HG02943 (cell line): ENCODE measurements around the gene USH1C.

Experiments
- ATAC-seq: cut with Tn5 transposase; IDR thresholded peaks from one replicate; pipeline ENCODE4 v1.9.1; 2021; ENCODE audit warnings: mild to moderate bottlenecking, low read depth, moderate library complexity; ENCODE audit not compliant: unreplicated experiment

USH1C gene

DNA sequence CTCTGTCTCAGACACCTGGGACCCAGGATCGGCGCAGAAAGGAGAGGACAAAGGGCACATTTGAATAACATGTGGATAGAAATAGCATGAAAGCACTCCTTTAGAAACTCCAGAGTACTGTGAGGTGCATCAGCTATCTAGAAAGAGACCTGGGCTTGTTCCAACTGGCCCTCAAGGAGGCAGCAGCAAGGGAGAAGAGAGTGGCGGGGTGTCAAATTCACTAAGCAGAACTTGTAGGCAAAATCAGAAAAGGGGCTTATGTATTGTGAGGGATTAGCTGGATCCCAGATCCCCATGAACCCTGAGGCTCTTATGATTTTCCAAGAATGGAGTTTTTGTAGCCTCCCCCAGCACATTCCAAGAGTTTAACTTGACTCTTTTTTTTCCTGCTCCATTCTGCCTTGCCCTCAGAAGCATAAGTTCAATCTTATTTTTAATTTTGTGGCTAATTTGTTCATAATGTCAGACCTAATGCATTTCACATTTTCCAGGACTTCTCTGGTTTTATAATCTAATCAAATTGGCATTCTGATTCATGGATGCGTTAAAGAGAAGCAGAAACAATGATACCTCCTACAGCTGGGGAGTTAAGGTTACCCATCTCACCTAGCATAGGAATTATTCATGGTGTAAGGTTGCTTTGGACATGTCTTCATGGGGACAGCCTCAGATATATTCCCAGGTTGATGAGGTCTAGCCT, 33.6 kb downstream of the USH1C start:
- ATAC-seq: no peak

DNA sequence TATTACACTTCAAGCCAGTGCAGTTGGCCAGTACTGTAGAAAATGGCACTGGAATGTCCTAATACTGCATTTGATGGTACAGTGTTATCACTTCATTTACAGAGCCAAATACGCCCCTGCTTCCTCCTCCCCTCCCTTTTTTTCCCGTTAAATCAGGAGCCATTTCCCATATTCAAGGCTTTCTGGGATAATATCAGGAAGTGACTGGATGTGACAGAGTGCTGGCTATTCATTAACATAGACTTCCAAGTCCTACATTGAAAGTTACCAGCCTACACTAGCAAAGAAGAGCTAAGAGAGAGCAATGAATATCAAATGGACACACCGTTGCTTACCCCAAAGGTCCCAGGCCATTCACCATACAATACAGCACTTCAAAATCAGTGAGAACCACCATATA, 35.4 kb downstream of the USH1C start:
- no peak for ATAC-seq

DNA sequence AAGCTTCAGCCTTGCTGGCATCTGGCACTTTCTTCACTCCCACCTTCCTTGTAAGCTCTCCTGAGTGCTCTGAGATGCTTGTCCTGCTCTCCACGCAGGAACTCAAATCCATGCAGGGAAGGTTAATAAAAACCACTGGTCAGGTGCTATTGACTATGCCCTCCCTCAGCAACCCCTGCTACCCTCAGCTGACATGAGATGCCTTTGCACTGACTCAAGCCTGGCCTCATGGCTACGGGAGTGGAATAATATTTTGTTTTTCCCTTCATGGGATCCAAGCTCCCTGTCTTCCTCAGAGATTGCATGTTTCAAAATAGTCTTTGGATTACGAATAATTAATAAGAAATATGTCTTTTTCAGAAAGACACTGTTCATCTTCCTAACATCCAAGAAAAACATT, 35.9 kb downstream of the USH1C start:
- ATAC-seq: no peak

DNA sequence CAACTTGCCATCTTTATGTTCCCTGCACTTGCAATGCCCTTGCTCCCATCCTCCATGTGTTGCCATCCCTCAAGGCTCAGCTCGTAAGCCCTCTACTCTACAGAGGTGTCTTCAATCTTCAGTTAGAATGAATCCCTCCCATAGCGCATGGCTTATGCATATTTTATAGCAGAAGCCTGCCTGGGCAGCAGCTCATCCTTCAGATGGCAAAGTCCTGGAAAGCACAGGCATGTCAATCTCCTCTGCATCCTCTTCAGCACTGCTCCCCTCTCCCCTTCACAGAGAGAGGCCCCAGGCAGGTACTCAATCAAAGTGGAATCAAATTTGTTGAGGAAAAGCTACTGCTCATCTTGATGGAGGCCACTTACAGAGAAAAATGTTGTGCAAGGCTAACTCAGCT, 36.4 kb downstream of the USH1C start:
- ATAC-seq: no peak

DNA sequence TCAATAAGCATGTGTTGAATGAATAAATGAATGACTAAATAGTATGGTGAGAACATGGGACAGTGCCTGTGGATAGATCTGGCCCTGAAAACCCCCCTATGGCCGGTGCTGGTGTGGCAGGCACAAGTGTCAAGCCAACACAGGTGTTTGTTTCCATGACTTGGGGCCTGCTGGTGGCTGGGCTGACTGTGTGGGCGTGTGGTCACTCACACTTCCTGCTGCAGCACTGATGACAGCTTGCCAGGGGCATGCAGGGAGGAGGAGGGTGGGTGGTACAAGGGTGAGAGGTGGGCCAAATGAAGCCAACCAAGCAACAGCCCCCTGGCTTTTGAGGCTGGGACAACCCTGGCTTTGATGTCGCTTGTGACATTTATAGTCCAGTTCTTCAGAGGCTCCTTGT, 37.3 kb downstream of the USH1C start:
- ATAC-seq: no peak

DNA sequence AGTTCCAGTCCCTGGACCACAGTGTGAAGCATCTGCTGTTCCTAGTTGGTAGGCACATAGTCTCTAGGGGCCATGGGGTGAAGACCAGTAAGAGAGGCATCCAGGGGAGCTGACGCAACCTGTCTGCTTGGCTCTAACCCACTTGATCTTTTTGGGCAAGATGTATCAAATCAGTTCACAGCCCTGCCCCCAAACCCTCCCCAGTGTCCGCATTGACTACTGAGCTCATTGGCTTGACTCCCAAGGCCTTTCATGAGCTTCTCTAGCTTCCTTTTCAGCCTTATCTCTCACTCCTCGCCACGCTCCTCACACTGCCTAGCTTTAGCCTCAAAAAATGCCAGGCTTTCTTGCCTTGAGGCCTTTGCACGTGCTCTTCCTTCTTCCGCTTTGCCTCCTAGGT, 37.9 kb downstream of the USH1C start:
- no peak for ATAC-seq

DNA sequence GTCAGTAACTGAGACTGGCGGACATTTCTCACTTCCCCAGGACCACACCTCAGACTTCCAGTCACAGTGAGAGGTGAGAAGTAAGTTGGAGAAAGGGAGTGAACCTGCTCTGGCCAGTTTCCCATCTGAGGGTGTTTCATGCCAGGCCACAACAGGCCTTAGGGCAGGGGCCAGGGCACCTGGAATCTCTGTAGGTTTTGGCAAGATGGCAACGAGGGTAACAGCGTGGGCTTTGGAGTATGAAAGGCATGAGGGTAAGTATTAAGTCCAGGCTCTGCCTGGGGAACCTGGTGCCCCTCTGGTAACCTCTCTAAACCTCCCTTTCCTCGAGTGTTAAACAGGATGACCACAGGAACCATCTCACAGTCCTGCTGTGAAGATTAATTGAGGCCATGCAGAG, 39.1 kb downstream of the USH1C start:
- ATAC-seq: no peak

DNA sequence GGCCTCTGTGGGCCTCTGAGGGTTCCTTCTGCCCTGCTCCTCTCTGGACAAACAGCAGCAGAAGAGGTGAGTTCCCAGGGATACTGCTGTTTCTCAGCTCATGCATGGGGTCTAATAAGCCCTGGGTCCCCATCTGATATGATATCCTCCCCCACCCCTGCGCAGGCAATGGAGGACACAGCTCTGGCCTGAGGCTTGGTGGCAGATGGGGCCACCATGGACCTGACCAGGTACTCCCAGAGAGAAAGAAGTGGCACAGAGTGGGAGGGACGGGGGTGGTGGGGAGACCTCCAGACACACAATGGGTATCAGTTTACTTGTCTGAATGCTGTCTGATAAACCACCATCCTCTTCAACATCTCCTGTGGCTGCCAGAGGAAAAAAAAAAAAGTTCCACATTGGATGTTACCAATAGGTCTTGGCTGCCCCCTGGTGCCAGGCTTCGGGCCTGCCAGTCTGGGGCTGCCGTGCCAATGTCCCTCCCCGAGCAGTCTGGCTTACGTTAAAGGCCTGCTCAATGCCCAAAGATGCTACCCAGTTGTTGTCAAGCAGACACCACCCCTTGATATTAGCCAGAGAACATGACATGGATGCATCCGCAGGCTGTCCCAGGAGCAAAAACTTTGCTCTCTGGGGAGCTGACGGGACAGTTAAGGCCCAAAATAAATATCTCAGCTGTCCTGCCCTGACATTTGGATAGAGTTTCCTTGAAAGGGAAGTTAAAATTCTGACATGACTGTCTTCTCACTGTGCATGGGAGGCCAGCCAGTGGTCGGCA, 39.7 kb downstream of the USH1C start:
- ATAC-seq: no peak

DNA sequence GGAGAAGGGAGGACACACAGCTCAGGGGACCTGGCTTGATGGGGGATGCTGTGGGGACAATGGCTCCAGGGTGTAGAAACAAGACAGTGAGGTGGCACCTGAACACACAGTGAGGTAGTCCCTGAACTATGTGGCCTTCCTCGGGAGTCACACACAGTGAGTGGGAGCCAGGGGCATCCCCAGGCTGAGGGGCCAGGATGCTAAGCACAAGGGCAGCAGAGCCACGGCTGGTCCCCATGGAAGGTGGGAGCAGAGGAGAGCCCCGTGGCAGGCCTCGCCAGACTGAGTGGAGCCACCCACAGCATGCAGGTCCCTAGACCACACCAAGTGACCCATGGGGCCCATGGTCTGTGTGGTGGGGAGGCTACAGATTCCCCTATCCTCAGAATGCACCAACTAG, 41.6 kb downstream of the USH1C start:
- no peak for ATAC-seq

DNA sequence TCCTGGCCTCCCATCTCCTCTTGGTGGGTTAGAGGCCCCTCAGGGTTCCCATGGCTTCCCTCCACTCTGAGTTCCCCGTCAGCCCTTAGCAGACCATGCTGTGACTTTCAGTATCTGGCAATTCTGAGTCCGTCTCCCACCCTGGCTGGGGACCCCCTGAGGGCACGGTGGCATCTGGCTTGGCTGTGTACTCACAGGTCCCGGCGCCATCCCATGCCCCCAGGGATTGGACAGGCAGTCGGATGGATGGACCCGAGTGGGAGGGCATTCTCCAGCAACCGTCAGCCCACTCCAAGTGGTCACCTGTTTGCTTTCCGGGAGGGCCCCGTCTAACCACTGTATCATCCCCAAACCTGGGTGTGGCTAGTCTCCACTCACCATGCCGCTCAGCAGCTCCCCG, 43.5 kb downstream of the USH1C start:
- no peak for ATAC-seq

DNA sequence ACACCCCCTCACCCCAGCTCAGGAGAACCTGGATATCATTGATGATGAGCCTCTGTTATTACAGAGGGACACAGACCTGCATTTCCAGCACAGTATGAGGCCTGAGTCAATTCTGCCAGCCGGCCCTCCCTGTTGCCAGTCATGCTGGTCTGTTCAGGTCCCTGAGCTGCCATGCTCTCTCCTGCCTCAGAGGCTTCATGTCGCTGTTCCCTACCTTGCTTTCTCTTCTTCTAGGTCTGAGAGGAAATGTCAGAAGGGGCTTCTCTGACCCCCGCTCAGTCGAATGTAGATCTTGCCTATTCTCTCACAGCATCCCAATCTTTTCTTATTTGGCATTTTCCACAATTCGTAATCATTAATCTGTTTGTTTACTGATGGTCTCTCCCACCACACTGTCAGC, 45.7 kb downstream of the USH1C start:
- no peak for ATAC-seq

DNA sequence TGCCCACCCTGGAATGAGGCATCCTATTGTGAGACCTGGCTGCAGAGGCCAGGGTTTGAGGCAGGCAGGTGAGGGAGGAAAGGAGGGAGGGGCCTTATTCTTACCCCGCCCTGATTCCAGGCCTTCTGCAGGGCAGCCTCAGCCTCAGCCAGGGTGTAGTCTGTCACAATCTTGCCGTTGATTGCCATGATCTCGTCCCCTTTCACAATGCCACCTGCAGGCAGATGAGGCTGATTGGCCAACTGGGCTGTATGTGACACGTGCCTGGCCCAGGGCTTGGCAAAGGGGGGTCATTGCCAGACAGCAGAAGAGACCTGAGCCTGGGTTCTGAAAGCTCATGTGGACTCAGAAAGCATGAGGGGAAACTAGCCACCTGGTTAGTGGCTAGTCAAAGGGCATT, 46.2 kb downstream of the USH1C start:
- no peak for ATAC-seq

DNA sequence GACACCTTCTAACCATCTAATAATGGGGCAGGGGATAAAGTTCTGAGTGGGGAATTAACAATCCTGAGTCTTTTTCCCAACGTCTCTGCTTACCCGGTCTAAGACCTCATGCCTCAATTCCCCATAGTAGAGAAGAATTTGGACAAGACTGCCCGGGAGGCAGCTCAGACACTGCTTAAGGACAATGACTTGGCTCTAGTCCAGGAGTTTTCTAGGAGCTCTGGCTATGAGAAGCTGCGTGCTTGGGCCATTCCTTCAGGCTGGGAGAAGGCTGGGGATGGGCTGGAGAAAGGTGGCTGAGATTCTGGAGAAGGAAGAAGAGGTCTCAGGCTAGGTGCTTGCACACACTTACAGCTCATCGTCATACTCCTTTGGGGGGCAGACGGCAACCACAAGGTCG, 47.8 kb downstream of the USH1C start:
- ATAC-seq: no peak

DNA sequence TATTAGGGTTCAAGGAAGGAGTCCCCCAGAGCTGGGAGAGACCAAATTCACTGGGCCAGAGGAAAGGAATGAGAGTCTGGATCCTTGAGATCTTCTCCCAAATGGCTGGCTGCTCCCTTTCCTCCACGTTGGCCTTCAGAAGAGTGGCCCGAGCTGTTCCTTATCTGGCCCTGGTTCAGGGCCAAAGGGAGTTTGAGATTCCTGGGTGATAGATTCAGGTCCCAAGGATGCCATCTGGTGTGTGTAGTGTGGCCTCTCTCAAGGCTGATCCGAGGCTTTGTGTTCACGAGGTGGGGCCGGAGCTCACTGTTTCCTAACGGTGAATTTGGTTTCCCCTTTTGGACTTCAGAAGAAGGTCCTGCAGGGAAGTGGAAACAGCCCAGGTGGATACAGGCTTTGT, 50.2 kb downstream of the USH1C start:
- no peak for ATAC-seq

DNA sequence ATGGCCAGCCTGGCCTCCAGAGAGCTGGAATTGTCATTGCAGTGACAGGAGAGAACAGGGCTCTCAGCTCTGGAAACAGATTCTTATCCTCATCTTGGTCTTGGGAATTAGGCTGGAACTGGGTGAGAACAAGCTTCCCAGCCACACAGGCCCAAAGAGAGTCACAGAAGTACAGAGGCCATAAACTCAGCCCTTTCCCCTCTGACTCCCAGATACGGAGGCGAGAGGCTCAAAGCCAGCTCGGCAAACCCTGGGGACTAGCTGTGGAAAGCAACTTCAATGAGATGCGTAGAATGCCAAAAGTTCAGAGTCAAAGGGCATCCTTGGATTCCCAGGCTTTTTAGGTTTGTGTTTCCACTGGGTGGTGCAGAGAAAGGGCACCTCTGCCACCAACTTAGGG, 53.3 kb downstream of the USH1C start:
- ATAC-seq: no peak

DNA sequence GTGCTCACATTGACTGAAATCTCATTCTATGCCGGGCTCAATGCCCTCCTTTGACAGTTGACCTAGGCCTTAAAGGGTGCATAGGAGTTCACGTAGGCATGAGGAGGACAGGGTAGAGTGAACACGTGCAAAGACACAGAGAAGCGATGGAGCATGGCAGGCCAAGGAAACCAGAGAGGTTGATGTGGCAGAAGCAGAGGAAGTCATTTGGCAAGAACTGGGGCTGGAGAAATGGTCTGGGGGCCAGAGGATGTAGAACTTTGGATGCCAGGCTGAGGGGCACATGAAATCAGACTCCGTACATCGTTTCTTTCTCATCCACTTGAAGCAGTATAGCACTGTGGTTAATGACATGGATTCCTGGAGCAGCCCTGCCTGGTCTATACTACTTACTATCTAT, 54.0 kb downstream of the USH1C start:
- no peak for ATAC-seq

DNA sequence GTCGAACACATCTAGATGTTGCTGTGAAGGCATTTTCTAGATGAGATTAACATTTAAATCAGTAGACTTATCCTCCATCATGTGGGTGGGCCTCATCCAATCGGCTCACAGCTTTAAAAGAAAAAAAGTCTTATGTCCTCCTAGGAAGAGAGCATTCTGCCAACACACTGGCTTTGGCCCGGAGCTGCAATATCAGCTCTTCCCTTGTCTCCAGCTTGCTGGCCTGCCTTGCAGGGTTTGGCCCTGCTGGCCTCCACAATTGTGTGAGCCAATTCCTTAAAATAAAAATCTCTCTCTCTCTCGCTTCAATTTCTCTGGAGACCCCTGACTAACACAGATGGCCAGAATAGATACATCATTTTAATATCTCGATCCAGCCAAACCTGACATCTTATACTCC, 54.5 kb downstream of the USH1C start:
- ATAC-seq: no peak

DNA sequence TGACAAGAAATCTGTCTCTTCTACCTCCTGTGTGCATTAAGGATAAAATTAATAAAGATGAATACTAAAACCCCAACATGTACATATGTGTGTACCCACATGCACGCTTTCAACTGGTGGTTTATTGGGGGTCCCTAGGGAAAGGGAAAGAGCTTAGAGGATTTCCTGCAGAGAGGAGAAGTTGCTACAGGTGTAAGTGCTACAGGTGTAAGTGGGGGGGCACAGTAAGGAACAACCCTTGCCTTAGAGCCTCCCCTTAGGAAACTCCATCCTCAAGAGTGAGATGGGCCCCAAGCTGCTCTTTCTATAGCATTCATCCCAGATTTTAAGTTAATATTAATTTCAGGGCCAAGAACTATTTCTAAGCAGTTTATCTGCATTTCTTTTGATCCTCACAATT, 55.7 kb downstream of the USH1C start:
- no peak for ATAC-seq

DNA sequence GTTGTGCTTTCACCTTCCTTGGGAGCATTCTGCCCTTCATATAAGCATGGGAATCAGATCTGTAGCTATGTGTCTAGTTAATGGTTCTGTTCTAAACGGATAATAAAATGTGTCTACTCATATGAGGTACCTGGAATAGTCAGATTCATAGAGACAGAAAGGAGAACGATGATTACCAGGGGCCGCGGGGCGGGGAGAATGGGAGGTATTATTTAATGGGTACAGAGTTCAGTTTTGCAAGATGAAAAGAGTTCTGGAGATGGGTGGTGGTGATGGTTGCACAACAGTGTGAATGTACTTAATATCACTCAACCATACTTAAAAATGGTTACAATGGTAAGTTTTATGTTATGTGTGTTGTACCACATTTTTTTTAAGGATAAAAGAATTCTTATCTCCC, 57.6 kb downstream of the USH1C start:
- ATAC-seq: no peak

DNA sequence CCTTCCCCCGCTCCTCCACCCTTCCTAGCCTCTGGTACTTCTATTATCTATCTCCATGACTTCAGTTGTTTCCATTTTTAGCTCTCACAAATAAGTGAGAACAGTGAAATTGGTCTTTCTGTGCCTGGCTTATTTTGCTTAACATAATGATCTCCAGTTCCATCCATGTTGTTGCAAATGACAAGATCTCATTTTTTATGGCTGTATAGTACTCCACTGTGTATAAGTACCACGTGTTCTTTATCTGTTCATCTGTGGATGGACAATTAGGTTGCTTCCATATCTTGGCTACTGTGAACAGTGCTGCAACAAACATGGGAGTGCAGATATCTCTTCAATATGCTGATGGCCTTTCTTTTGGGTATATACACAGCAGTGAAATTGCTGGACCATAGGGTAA, 60.7 kb downstream of the USH1C start:
- ATAC-seq: no peak

DNA sequence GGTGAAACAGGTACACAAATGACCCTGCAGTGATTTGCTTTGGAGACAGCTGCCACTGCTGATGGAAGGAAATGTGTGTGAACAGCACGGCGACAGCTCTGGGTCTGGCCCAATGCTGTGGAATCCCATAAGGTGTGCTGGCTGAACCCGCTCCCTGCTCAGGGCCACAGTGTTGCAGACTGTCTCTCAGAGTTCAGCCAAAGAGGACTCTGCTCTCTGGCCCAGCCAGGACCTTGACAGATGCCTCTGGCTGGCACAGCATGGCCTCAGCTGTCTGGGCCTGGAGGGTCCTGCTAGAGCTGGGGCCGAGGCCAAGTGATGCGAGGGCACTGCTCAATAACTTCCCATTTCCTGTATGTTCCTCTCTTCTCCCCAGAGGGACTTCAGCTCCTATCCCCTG, 62.3 kb downstream of the USH1C start:
- ATAC-seq: no peak
